Activated naive CD8-positive, alpha-beta T cell treated with anti-CD3 and anti-CD28 coated beads, Interleukin-2, amount 10 ng/mL, durations not matched to agents 7 days and 5 days (primary cell): Measurements from ENCODE around the gene KRTAP12-3. TPM values are rescaled to one million over a fixed set of nuclear protein-coding genes. Genes with fewer than 3 reads are reported as not detected.
"Not testable (repeated sequence)": the region's sequence is repeated elsewhere in the genome, so short reads cannot be mapped to it uniquely, and the experiment has no call there.

Source experiments
- ATAC-seq: fragments of 150-1000 bp; cut with Tn5 transposase; one replicate; pipeline ENCODE4 v1.10.0; 2021; ENCODE audit warnings: low read depth, moderate library complexity
- POLR2A ChIA-PET: fragments of 350-600 bp; sonication (Branson Sonifier 250); formaldehyde crosslinking; loops from one replicate; lab custom pipeline; 2021; ENCODE audit warnings: antibody characterized with exemption; lab: Charles Lee
- DNase-seq: peaks from one replicate; pipeline ENCODE4 v3.0.0; 2021
- H3K27ac Mint-ChIP-seq: one replicate; pipeline ENCODE4 v1.8.0; 2022; ENCODE audit warnings: mild to moderate bottlenecking, mixed read lengths
- H3K27me3 Mint-ChIP-seq: one replicate; pipeline ENCODE4 v1.8.0; 2022; ENCODE audit warnings: mild to moderate bottlenecking, moderate library complexity, mixed read lengths
- H3K36me3 Mint-ChIP-seq: one replicate; pipeline ENCODE4 v1.8.0; 2021; ENCODE audit warnings: mild to moderate bottlenecking, mixed read lengths
- H3K4me1 Mint-ChIP-seq: one replicate; pipeline ENCODE4 v1.8.0; 2021; ENCODE audit warnings: mixed read lengths
- H3K4me3 Mint-ChIP-seq: one replicate; pipeline ENCODE4 v1.8.0; 2022; ENCODE audit warnings: mild to moderate bottlenecking, moderate library complexity, mixed read lengths
- H3K9me3 Mint-ChIP-seq: one replicate; pipeline ENCODE4 v1.8.0; 2021; ENCODE audit warnings: mixed read lengths
- total RNA-seq, 2 experiments: library from RNA; stranded (reverse); gene quantifications; one replicate each; pipeline ENCODE4 v1.2.3, GENCODE V29; 2021

KRTAP12-3 gene
- total RNA-seq, 2 experiments from 2014 or later, result not detected

GRCh38 chr21:44666401-44667320, 8.9 kb downstream of the KRTAP12-3 start, which contains the start of gene KRTAP12-2:
TSS of gene KRTAP12-2 (minus strand) at chr21:44666927. CDS start at chr21:44666886, 41 bp downstream.
- H3K4me1 Mint-ChIP-seq, result no peaks in the 10 kb centered on the region
- H3K36me3 Mint-ChIP-seq, result peaks cover 9% of the 10 kb centered on the region
- no peak for DNase-seq
- no peak for ATAC-seq
- POLR2A ChIA-PET, result no interaction called here
- peaks cover 13% of the 10 kb centered on the region for H3K27me3 Mint-ChIP-seq
- H3K27ac Mint-ChIP-seq, result peak within 1 kb of the TSS; percentile 28
- peaks cover 24% of the 10 kb centered on the region for H3K9me3 Mint-ChIP-seq
- H3K4me3 Mint-ChIP-seq, result no peak within 1 kb of the TSS

GRCh38 chr21:44667612-44668011, 9.9 kb downstream of the KRTAP12-3 start:
- Mint-ChIP-seq H3K27me3 (peaks cover 9% of the 10 kb centered on the region), H3K9me3 (peaks cover 16% of the 10 kb centered on the region), H3K4me1 (no peaks in the 10 kb centered on the region), H3K4me3 (no peak overlapping the region), H3K27ac (no peak overlapping the region), H3K36me3 (peaks cover 3% of the 10 kb centered on the region)
- POLR2A ChIA-PET, result no interaction called here
- no peak for DNase-seq
- ATAC-seq, result no peak

- no peaks in the 10 kb centered on the region for H3K4me1 Mint-ChIP-seq
- peaks cover 6% of the 10 kb centered on the region for H3K27me3 Mint-ChIP-seq
- no peak for DNase-seq
- no peak overlapping the region for H3K27ac Mint-ChIP-seq
- H3K36me3 Mint-ChIP-seq, result peaks cover 2% of the 10 kb centered on the region
- H3K4me3 Mint-ChIP-seq, result no peak overlapping the region
- H3K9me3 Mint-ChIP-seq, result peaks cover 26% of the 10 kb centered on the region
- ATAC-seq, result no peak
- POLR2A ChIA-PET, result no interaction called here
These were observed 13.1 kb downstream of the KRTAP12-3 start for GRCh38 chr21:44670642-44671432.

GRCh38 chr21:44671911-44672310, 14.2 kb downstream of the KRTAP12-3 start:
- Mint-ChIP-seq H3K4me1 (no peaks in the 10 kb centered on the region), H3K36me3 (peaks cover 2% of the 10 kb centered on the region), H3K27ac (no peak overlapping the region), H3K27me3 (peaks cover 8% of the 10 kb centered on the region), H3K4me3 (no peak overlapping the region), H3K9me3 (peaks cover 28% of the 10 kb centered on the region)
- POLR2A ChIA-PET, result no interaction called here
- DNase-seq (no peak), ATAC-seq (no peak)

GRCh38 chr21:44677881-44678280, 20.1 kb downstream of the KRTAP12-3 start:
- H3K9me3 Mint-ChIP-seq, result peaks cover 11% of the 10 kb centered on the region
- POLR2A ChIA-PET, result no interaction called here

GRCh38 chr21:44681152-44681551, 23.4 kb downstream of the KRTAP12-3 start:
- Mint-ChIP-seq H3K36me3 (no peaks in the 10 kb centered on the region), H3K9me3 (no peaks in the 10 kb centered on the region), H3K4me1 (peaks cover 3% of the 10 kb centered on the region), H3K27me3 (peaks cover 12% of the 10 kb centered on the region), H3K27ac (no peak overlapping the region), H3K4me3 (no peak overlapping the region)
- POLR2A ChIA-PET, result interaction anchor here (0.9 kb wide), 1 partner anchor 62 kb away, joined by 3 read pairs; no protein-coding TSS in a partner anchor
- DNase-seq (no peak), ATAC-seq (no peak)

More at GRCh38 chr21:44677881-44678280, 20.1 kb downstream of the KRTAP12-3 start:
- DNase-seq (no peak), ATAC-seq (no peak)
- Mint-ChIP-seq H3K27ac (no peak overlapping the region), H3K36me3 (peaks cover 1% of the 10 kb centered on the region), H3K27me3 (peaks cover 17% of the 10 kb centered on the region), H3K4me1 (no peaks in the 10 kb centered on the region), H3K4me3 (no peak overlapping the region)

GRCh38 chr21:44681861-44682579, 24.3 kb downstream of the KRTAP12-3 start, which contains the start of gene KRTAP12-1:
TSS of gene KRTAP12-1 (minus strand) at chr21:44682163. CDS start at chr21:44682123, 40 bp downstream.
- no peak for ATAC-seq
- POLR2A ChIA-PET, result interaction anchor here (0.9 kb wide), 1 partner anchor 63 kb away, joined by 3 read pairs; no protein-coding TSS in a partner anchor
- Mint-ChIP-seq H3K9me3 (no peaks in the 10 kb centered on the region), H3K36me3 (no peaks in the 10 kb centered on the region), H3K27ac (no peak within 1 kb of the TSS), H3K4me1 (peaks cover 5% of the 10 kb centered on the region), H3K4me3 (no peak within 1 kb of the TSS), H3K27me3 (peaks cover 12% of the 10 kb centered on the region)
- no peak for DNase-seq

GRCh38 chr21:44682580-44683151, 24.9 kb downstream of the KRTAP12-3 start:
- no peak for DNase-seq
- Mint-ChIP-seq H3K4me1 (peaks cover 5% of the 10 kb centered on the region), H3K27ac (no peak overlapping the region), H3K9me3 (no peaks in the 10 kb centered on the region), H3K27me3 (peaks cover 12% of the 10 kb centered on the region), H3K4me3 (no peak overlapping the region), H3K36me3 (no peaks in the 10 kb centered on the region)
- ATAC-seq, result no peak
- POLR2A ChIA-PET, result no interaction called here

GRCh38 chr21:44684077-44684476, 26.3 kb downstream of the KRTAP12-3 start:
- POLR2A ChIA-PET, result no interaction called here
- DNase-seq (no peak), ATAC-seq (no peak)
- Mint-ChIP-seq H3K27ac (no peak overlapping the region), H3K36me3 (no peaks in the 10 kb centered on the region), H3K4me1 (peaks cover 5% of the 10 kb centered on the region), H3K9me3 (no peaks in the 10 kb centered on the region), H3K27me3 (peaks cover 12% of the 10 kb centered on the region), H3K4me3 (no peak overlapping the region)

- POLR2A ChIA-PET, result no interaction called here
- no peak overlapping the region for H3K4me3 Mint-ChIP-seq
- ATAC-seq, result no peak
- H3K4me1 Mint-ChIP-seq, result peaks cover 5% of the 10 kb centered on the region
- H3K27me3 Mint-ChIP-seq, result peaks cover 11% of the 10 kb centered on the region
- no peak for DNase-seq
- no peaks in the 10 kb centered on the region for H3K9me3 Mint-ChIP-seq
- H3K27ac Mint-ChIP-seq, result no peak overlapping the region
- no peaks in the 10 kb centered on the region for H3K36me3 Mint-ChIP-seq
These were observed 26.8 kb downstream of the KRTAP12-3 start for GRCh38 chr21:44684483-44684882.

GRCh38 chr21:44685050-44685449, 27.3 kb downstream of the KRTAP12-3 start:
- ATAC-seq, H3K27ac Mint-ChIP-seq, H3K4me3 Mint-ChIP-seq, POLR2A ChIA-PET, DNase-seq, H3K36me3 Mint-ChIP-seq, H3K9me3 Mint-ChIP-seq, H3K4me1 Mint-ChIP-seq, H3K27me3 Mint-ChIP-seq: not testable (repeated sequence)

- peaks cover 1% of the 10 kb centered on the region for H3K9me3 Mint-ChIP-seq
- peaks cover 6% of the 10 kb centered on the region for H3K27me3 Mint-ChIP-seq
- no peak overlapping the region for H3K27ac Mint-ChIP-seq
- POLR2A ChIA-PET, result no interaction called here
- H3K4me3 Mint-ChIP-seq, result no peak overlapping the region
- H3K4me1 Mint-ChIP-seq, result peaks cover 5% of the 10 kb centered on the region
- no peak for ATAC-seq
- no peaks in the 10 kb centered on the region for H3K36me3 Mint-ChIP-seq
- no peak for DNase-seq
These were observed 28.5 kb downstream of the KRTAP12-3 start for GRCh38 chr21:44686000-44686781.
